ENCODE results near the gene VEGFC.

The VEGFC gene

DNA sequence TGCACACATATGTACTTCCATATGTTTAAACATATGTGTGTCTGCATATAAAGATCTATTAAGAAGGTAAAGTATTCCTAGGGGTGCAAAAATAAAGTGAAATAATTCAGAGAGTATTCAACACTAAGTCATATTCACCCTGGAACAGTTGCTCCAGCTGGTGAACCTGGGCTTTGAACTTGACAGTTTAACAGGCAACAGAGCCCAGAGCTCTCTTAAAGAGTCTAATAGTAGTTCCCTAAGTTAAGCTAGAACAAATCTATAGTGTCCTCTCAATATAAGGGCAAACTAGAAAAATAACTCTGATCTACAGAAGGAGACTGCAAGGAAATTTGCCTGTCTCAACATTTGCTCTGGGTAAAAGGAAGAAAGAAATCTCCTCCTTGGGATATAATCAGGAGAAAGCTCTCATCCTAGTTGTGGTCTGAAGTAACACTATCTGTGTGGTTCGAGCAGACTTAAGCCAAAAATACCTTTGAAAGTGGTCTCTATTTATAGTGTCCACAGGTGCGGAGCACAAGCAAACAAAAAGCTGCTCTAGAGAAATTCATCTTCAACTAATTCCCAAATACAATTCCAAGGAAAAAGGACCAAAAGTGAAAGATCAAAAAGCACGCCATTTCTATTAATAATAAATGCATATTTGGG lies 29.9 kb downstream of the VEGFC start:
- in situ Hi-C loops (cut with MboI; ENCODE audit: low sequenced_read_pairs): no loop called here

DNA sequence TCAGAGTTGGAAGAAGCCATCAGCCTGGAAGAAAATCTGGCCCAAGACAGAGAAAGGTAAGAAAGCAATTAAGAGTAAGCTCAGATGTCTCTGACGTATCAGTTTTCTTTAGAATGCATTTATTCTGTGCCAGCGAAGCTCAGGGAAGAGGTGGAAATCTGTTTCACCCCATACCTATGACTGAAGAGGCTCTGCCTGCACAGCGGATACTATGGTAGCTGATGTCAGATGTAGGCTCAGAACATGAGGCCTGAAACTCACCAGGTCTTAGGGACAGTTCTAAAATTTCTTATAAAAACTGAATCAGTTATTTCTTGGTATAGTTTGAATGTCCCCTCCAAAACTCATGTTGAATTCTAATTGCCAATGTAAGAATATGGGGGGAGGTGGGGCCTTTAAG lies 30.9 kb downstream of the VEGFC start:
- in situ Hi-C loops (cut with MboI; ENCODE audit: low sequenced_read_pairs): no loop called here

DNA sequence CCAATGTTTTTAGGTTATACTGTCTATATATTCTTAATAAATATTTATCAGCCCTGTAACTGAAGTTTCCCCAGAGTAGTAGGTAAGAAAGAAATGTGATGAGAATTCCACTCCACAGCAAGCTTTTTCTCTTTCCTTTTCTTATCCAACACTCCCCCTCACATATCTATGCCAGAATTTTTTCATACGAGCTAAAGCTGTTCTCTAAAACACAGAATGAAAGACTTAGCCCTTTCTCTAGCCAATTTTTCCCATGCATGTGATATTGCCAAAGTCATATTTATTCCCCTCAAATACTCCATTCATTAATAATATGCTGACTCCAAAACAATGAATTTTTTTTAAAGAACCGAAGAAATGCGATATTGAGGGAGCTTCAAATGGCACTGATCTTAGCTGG lies 32.3 kb downstream of the VEGFC start:
- in situ Hi-C loops (cut with MboI; ENCODE audit: low sequenced_read_pairs): no loop called here

DNA sequence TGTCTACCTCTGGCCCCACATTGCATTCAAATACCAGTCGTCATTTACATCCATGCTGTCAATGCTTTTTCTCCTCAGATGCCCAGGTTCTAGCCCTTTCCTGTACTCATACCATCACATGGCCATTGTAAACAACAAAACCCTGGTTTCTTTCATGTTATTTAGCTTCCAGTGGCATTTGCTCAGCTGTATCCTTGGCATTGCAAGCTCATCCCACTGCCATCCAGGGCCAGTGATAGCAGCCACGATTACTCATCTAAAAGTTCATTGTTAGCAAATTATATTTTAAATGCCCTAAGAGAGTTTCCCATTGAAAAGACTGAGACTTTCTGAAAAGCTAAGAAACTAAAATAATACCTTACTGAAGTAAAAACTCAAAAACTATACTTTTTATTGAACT lies 34.0 kb downstream of the VEGFC start:
- in situ Hi-C loops (cut with MboI; ENCODE audit: low sequenced_read_pairs): no loop called here

DNA sequence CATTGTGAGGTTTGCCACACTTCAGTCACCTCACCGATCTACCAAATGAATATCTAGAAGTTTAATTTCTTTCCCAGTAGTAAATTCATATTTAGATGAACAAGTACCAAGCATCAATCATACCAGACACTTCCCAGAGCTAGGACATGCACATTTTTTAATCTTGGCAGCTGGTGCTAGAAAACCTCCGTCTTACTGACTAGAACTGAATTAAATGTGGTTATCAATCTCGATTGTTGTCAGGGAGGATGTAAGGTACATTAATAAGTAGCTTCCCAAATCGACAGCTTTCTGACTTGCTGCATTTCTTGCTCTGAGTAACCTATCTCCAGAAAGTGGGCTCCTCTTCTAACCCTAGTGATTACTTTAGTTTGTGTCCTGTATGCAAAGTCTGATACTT lies 34.4 kb downstream of the VEGFC start:
- in situ Hi-C loops (cut with MboI; ENCODE audit: low sequenced_read_pairs): no loop called here

DNA sequence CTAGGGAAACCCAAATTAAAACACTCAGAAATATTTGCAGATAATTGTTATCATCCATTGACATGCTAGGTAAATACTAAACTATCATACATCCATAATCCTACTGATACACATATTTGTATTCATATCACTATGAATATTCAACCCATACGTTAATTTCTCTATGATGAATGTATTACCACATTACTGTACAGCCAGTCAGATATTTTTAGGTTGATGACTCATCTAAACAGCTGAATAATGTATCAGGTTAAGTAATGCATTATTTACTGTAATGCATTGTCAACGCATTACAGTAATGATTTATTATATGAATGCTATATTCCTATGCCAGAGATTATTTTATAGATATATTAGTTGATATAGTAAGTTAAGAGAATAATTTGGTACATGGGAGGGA lies 37.1 kb downstream of the VEGFC start:
- in situ Hi-C loops (cut with MboI; ENCODE audit: low sequenced_read_pairs): no loop called here

DNA sequence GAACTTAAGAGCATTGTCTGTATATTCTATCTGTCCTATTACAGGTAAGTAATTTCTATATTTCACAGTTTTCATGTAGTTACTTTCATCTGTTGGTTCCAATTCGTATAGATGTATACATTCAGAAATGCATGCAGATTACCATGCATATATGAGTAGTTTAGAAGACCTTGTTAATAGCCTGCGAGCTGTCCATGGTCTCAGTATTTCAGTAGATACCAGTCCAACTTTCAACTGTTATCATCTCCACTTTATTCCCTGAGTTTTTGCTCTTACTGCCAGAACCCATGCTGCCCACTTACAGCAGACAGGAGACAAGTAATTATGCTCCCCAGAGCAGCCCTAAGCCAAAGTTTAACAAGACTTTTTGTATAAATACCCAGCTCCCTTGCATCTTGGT lies 37.7 kb downstream of the VEGFC start:
- in situ Hi-C loops (cut with MboI; ENCODE audit: low sequenced_read_pairs): no loop called here

DNA sequence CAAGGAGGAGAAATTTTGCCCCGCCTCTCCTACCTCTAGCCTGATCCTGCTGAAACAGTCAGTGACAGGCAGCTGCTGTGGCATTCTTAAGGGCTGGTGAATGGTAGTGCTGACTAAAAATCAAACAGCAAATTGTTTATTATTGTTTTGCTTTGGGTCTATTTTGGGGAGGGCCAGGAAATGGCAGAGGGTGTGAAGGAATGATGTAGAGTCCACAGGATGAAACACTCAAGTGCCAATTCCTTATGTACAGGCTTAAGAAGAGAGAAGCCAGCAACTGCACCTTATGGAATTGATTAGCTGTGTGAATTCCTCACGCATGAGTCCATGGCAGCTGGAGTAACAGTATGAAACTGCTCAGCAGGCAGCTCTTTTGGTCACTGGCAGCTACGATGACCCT lies 39.7 kb downstream of the VEGFC start:
- in situ Hi-C loops (cut with MboI; ENCODE audit: low sequenced_read_pairs): no loop called here

DNA sequence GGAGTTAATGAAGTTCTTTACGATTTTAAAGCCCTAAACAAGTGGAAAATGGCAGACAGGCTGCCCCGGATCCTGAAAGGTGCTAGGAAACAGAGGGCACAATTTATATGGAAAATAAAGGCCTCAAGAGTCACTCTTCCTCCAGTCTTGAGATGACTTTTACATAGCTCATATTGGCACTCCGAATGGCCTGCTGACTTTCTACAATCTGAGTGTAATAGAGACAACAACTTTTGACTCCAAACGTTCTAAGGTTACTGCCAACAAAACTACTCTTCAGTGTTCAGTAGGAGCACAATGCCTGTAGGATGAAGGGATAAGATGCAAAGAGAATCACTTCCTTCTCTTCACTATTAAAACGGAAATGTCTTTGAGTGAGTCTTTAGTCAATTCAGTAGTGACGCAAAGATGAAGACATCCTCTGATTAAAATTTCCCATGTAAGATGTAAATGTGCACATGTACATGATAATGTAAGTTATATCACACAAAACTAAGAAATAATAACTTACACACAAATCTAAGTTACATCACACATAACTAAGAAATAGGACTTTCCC lies 40.5 kb downstream of the VEGFC start:
- in situ Hi-C loops (cut with MboI; ENCODE audit: low sequenced_read_pairs): no loop called here

DNA sequence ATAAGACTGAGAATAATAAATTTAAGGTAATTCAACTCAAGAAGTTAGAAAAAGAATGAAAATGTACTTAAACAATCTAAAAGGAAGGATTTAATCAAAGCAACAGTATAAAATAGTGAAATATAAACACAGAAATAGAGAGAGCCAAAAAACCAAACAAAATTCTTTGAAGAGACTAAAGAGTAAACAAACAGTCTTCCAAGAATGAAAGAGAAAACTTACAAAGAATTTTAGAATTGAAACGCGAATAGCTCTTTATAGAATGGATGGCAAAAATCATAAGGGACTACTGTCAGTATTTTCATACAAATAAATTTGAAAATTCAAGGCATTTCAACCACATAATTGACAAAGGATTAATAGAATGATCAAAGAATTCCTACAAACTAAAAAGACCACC lies 41.7 kb downstream of the VEGFC start:
- in situ Hi-C loops (cut with MboI; ENCODE audit: low sequenced_read_pairs): no loop called here

DNA sequence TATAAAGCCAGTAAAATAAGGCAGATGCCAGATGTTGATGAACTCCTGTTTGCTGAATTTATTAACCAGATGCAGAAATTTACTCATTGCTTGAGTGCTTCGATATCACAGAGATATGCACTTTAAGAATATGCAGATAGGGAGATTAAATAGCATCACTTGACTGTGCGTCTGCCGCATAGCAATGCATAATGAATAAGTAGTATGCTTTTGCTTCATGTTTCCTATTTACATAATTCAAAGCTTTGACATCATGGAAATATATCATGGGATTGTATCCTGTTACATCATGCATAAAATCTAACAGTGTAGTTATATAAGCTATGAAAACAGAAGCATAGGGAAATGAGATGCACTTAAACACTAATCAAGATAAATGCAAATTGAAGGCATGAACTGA lies 45.9 kb downstream of the VEGFC start:
- in situ Hi-C loops (cut with MboI; ENCODE audit: low sequenced_read_pairs): no loop called here

DNA sequence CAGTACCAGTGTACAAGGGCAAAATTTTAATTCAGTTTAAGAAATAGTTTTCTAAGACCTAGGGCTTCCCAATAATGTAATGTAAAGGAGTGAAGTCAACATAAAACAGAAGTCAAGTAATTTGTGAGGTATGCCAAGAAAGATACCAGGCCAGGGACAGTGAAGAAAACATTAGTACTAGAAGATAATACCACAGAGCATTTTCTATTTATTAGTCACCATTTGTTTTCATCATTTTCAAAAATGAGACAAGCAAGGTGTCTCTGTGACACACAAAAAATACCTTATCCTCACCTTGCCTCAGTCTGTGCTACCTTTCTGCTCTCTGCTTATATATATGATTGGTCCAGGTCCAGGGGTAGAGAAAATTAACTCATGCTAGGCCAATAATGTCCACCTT lies 46.8 kb downstream of the VEGFC start:
- in situ Hi-C loops (cut with MboI; ENCODE audit: low sequenced_read_pairs): no loop called here

DNA sequence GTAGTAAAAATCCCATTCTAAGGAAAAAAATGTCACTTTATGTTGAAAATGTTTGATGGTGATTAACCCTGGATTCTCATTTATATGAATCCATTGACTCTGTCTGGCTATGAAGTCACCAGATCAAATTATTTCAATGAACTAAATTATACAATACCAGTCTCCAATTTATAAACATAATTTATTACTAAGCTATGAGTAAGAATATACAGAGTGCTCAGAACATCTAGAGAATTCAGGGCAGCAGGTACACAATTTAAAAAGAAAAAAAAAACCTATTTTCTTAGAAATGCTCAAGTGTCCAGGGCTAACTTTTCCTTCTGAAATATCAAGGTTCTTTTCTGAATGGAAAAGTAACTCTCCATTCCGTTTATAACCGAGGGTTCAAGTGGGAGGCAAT lies 48.6 kb downstream of the VEGFC start:
- in situ Hi-C loops (cut with MboI; ENCODE audit: low sequenced_read_pairs): no loop called here

DNA sequence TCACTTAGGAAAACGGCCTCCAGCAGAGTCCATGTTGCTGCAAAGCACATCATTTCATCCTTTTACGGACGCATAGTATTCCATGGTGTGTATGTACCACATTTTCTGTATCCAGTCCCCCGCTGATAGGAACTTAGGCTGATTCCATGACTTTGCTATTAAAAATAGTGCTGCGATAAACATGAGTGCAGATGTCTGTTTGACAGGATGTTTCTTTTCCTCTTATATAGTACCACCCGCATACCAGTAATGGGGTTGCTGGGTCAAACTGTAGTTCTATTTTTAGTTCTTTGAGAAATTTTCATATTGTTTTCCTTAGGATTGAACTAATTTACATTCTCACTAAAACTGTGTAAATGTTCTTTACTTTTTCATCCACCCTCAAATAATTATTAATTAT lies 50.5 kb downstream of the VEGFC start:
- in situ Hi-C loops (cut with MboI; ENCODE audit: low sequenced_read_pairs): no loop called here

DNA sequence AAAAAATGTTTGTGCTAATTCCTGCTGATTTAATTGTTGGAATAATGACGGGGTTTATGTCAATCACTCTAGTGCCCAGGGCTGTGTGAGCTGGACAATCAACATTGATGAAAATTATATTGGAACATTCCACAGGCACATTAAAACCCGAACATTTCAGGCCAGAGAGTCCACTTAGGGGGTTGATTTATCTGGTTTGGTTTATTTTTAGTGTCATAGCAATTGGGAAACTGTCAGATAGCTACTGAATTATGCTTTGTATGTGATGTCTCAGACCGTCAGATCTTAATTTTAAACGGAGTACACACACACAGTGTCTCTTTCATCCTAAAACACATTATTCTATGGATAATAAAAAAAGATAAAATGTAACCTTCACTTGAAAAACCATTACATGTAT lies 51.5 kb downstream of the VEGFC start:
- in situ Hi-C loops (cut with MboI; ENCODE audit: low sequenced_read_pairs): no loop called here

DNA sequence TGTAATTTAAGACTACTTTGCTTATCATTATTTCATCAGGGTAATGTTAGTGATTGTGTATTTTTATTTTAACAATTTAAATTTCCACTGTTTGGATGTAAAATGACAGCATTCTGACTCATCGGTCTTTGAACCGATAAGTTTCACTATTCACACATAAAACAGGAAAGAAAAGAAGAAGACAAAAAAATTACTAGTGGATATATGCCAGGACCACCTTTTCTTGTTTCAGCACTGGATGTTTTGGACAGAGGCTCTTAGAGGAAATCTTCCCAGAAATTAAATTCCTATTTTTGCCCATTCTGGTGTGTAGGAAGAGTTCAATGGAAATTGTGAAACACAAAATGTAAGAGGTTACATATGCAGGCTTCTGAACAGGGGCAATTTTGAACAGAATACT lies 57.4 kb downstream of the VEGFC start:
- in situ Hi-C loops (cut with MboI; ENCODE audit: low sequenced_read_pairs): no loop called here

DNA sequence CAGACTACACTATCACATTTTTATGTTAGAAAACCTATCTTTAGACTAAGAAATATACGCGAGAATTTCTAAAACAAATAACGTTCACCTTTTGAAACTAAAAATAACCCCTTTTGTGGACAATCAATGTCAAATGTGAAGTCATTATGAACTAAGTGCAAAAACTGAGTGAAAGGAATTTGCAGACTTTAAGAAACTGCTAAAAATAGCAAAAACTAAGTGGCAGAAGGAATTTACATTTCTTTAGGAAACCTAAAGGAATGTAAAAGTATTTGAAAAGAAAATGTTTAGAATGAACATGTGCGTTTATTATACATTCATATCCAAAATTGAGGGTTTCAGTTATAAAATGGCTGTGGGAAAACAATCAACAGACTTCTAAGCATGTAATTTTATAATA lies 58.3 kb downstream of the VEGFC start:
- in situ Hi-C loops (cut with MboI; ENCODE audit: low sequenced_read_pairs): no loop called here

DNA sequence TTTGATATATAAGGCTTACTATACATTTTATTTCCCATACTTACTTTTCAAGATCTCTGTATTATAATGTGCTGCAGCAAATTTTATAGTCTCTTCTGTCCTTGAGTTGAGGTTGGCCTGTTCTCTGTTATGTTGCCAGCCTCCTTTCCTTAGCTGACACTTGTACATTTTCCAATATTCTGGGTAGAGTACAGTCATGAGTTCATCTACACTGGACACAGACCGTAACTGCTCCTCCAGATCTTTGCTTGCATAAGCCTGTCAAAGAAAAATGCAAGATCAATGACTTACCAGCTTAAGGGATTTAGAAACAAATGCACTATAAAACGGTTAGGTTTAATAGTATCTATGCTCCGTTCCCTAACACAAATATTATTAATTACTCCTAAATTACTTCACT lies 63.2 kb downstream of the VEGFC start:
- in situ Hi-C loops (cut with MboI; ENCODE audit: low sequenced_read_pairs): no loop called here

DNA sequence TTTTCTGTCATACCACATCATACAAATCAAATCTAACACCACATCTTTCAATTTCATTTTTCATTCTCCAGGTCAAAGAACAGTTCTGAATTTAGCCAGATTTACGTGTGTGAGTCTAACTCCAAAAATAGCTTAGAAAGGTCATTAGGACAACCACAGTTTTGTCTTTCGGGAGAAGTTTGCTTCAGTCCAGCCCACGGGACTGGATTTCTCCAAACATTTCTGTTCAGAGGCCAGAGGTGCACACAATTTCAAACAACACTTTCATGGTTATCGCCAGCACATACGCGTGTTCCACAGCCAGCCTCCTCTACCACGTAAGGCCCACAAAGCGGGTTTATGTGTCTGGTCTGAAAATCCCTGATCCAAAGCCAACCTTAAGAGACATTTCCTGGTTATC lies 65.9 kb downstream of the VEGFC start:
- in situ Hi-C loops (cut with MboI; ENCODE audit: low sequenced_read_pairs): no loop called here

DNA sequence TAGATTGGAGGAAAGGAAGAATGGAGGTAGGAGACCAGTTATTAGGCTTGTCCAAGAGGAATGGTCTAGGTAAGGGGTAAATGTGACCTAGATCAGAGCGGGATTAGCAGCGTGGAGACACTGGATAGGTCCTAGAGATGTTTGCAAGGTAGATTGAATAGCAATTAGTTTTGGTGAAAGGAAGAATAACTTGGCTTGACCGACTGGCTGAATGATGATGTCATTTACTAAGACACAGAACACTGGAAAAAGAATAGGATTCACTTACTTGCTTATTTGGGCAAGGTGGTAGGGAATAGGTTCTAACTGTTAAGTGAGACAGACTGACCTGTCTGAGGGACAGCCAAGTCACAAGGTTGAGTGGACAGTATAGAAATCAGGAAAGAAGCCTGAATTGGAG lies 71.3 kb downstream of the VEGFC start:
- in situ Hi-C loops (cut with MboI; ENCODE audit: low sequenced_read_pairs): no loop called here

DNA sequence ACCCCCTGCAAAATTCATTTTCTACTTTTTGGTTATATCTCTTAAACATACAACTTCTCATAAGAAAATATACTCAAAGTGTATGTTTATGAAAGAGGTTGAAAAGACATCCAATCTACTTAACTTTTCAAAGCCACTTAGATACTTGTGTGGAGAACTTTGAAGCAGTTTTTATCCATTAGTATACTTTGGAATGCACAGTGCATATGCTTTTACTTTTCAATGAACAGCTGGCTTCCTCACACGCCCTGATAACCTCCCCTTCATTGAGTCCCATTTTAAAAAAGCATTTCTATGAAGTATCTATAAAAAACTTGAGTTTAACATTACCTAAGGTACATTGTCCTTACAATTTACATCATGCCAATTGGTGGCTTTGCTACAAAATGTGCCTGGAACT lies 73.8 kb downstream of the VEGFC start:
- in situ Hi-C loops (cut with MboI; ENCODE audit: low sequenced_read_pairs): no loop called here

DNA sequence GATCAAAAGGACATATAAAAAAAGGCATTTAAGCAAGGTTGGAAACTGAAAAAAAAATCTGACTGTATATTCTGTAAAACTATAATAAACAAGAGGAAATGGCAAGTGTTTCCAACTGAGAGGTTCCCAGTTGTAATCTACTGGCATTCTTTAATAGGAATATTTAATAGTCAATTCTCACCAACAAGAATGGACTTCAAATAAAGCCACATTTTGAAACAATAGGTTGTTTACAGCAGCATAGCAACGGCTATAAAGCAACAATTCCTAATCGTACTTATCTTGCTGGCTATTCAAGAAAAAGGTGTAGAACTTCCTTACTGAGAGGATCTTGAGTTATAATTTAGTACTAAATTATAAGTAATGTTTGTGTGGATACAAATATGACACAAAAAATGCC lies 75.5 kb downstream of the VEGFC start:
- in situ Hi-C loops (cut with MboI; ENCODE audit: low sequenced_read_pairs): no loop called here

DNA sequence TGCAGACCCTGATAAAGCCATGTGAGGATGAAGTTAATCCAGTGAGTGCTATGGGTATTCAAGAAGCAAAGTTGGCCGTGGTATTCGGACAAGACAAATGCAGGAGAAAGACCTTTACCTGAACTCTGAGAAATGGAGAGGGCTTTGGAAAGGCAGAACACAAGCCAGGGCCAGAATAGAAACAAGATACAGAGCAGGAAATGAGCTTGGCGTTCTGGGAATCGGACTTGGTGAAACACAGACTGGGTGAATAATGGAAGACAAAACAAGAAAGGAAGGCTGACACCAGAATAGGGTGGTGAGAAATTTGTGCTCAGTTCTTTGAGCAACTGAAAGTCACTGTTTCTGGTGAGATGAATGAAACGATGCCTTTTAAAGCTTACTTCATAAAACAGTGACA lies 83.3 kb downstream of the VEGFC start:
- in situ Hi-C loops (cut with MboI; ENCODE audit: low sequenced_read_pairs): no loop called here
